HG02571 (cell line): ENCODE results near the gene MYCT1.

ENCODE experiments used
- ATAC-seq: cut with Tn5 transposase; IDR thresholded peaks from one replicate; pipeline ENCODE4 v1.9.1; 2021; ENCODE audit warnings: mild to moderate bottlenecking, moderate library complexity; ENCODE audit not compliant: unreplicated experiment

Gene MYCT1

GRCh38 chr6:152721956-152722355, 24.3 kb downstream of the MYCT1 start:
- ATAC-seq = no peak

GRCh38 chr6:152723398-152723797, 25.7 kb downstream of the MYCT1 start:
- no peak for ATAC-seq

GRCh38 chr6:152726313-152726712, 28.6 kb downstream of the MYCT1 start:
- ATAC-seq = no peak

GRCh38 chr6:152727507-152727906, 29.8 kb downstream of the MYCT1 start:
- no peak for ATAC-seq

GRCh38 chr6:152734630-152735029, 36.9 kb downstream of the MYCT1 start:
- ATAC-seq = no peak

GRCh38 chr6:152736687-152737273, 39.1 kb downstream of the MYCT1 start:
- no peak for ATAC-seq

GRCh38 chr6:152745509-152746171, 47.9 kb downstream of the MYCT1 start:
- no peak for ATAC-seq

- no peak for ATAC-seq
Observed at GRCh38 chr6:152746172-152746553, 48.5 kb downstream of the MYCT1 start.

GRCh38 chr6:152748843-152749242, 51.1 kb downstream of the MYCT1 start:
- no peak for ATAC-seq

- ATAC-seq = no peak
Observed at GRCh38 chr6:152749336-152749735, 51.6 kb downstream of the MYCT1 start.

GRCh38 chr6:152750694-152751093, 53.0 kb downstream of the MYCT1 start, which contains the start of gene VIP:
Gene VIP (plus strand): TSS chr6:152750797. CDS start chr6:152752178, 1,381 bp downstream.
- no peak for ATAC-seq

- no peak for ATAC-seq
Observed at GRCh38 chr6:152765331-152765730, 67.6 kb downstream of the MYCT1 start.

GRCh38 chr6:152769159-152769558, 71.5 kb downstream of the MYCT1 start:
- ATAC-seq = no peak

GRCh38 chr6:152769993-152770392, 72.3 kb downstream of the MYCT1 start:
- no peak for ATAC-seq

GRCh38 chr6:152771061-152771687, 73.5 kb downstream of the MYCT1 start:
- no peak for ATAC-seq
